Adrenal gland (tissue), 12 donors: ENCODE results near the gene IFNL3. TPM values are rescaled to one million over a fixed set of nuclear protein-coding genes. Genes with fewer than 3 reads are reported as not detected.

Experiments
- DNase-seq, 7 donors: peaks; one replicate each; pipeline ENCODE4 v3.0.0-alpha.2; 2019 to 2020
- H3K27ac ChIP-seq, 5 donors: fragments of 200-600 bp; sonication (generic) in 4 of 5; 1 replicate in 3 of 5; 2 replicates in 2 of 5; pipeline versions ENCODE4 v1.5.1 to v1.8.0; 2016 to 2020; ENCODE audit warnings: mild to moderate bottlenecking in 1 of 5
- H3K27me3 ChIP-seq: fragments of 200-600 bp; 2 replicates; pipeline ENCODE4 v1.8.0; 2021
- H3K36me3 ChIP-seq, 2 donors: fragments of 200-600 bp; replicated peaks in 1 of 2; 1 replicate in 1 of 2; 2 replicates in 1 of 2; pipeline versions ENCODE4 v1.5.1 to v1.8.0; 2018 to 2022
- H3K4me1 ChIP-seq, 2 donors: fragments of 200-600 bp; replicated peaks in 1 of 2; 1 replicate in 1 of 2; 2 replicates in 1 of 2; pipeline versions ENCODE4 v1.5.1 to v1.8.0; 2018 to 2021
- H3K4me3 ChIP-seq, 4 donors: fragments of 200-600 bp; sonication (generic) in 3 of 4; one replicate each; pipeline ENCODE4 v1.5.1; 2016 to 2018
- H3K9me3 ChIP-seq, 3 donors: fragments of 200-600 bp; sonication (generic) in 1 of 3; replicated peaks in 1 of 3; 1 replicate in 2 of 3; 2 replicates in 1 of 3; pipeline versions ENCODE4 v1.5.1 to v1.8.0; 2016 to 2021
- CTCF ChIP-seq, 6 experiments: fragments of 450-650 bp in 4 of 6; fragments of 200-600 bp in 2 of 6; sonication (generic) in 1 of 6; IDR thresholded peaks; 1 replicate in 5 of 6; 2 replicates in 1 of 6; pipeline versions ENCODE4 v1.5.1 to v1.8.0; 2016 to 2021; ENCODE audit warnings: antibody characterized with exemption in 6 of 6, mild to moderate bottlenecking in 2 of 6, moderate library complexity in 1 of 6
- POLR2A ChIP-seq, 2 donors: fragments of 450-650 bp; IDR thresholded peaks; one replicate each; pipeline ENCODE4 v1.6.1; 2017; ENCODE audit warnings: antibody characterized with exemption in 2 of 2, mild to moderate bottlenecking in 2 of 2, moderate library complexity in 1 of 2
- WGBS, 4 donors: extraction: QIAGEN DNeasy Blood & Tissue Kit in 2 of 4; methylation state at CpG; one replicate each; pipeline versions ENCODE4 v1.1.5 to v1.1.7; 2013 to 2017; 5-methylcytosine and 5-hydroxymethylcytosine counted together
- intact Hi-C, 2 donors: fragments of 100-400 bp; cut with DNase I; formaldehyde crosslinking; loops; one replicate each; pipeline versions ENCODE4 v1.14.1 to v1.15.0; 2022 to 2023
- polyA plus RNA-seq, 3 donors: library from polyadenylated mRNA; stranded (reverse); fragments of 200-250 nt in 2 of 3; fragments of 350-450 nt in 1 of 3; fragmentation: Illumina TruSeq in 1 of 3; extraction: RNeasy Lipid Tissue Mini Kit (QIAGEN cat#74804) in 1 of 3; gene quantifications; one replicate each; pipeline ENCODE4 v1.2.3, GENCODE V29; 2013 to 2014
- total RNA-seq, 9 donors: library from RNA; depleted of rRNA in 4 of 9; stranded (reverse); fragments of >200 nt in 4 of 9; fragments of 120-200 nt in 1 of 9; fragmentation: NEBNext Ultra II Directional in 1 of 9; extraction: Animal tissue kit (Norgen Biotek cat#: 25700) in 1 of 9; gene quantifications; one replicate each; pipeline versions ENCODE4 v1.1.0 to v1.2.4, GENCODE V29; 2013 to 2023
- donor health status: healthy with polysubstance abuse.
- donor health status: Bipolar disorder and iron deficiency.
- donor health status: DM: yes; HTN: yes; CAD: no.
- donor health status: DM: no; HTN: no; CAD: no.
- donor health status: DM: no; HTN: no; CAD: no.
- donor health status: DM: yes; HTN: yes; CAD: no.

Gene IFNL3
- total and polyA plus RNA-seq, 12 donors: not detected

- Histone ChIP-seq H3K4me3 (no peak overlapping the region), H3K36me3 (no peaks in the 10 kb centered on the region), H3K9me3 (no peaks in the 10 kb centered on the region), H3K4me1 (no peaks in the 10 kb centered on the region), H3K27ac (no peak overlapping the region), H3K27me3 (peaks cover 30% of the 10 kb centered on the region)
- intact Hi-C loops: no loop called here
- DNase-seq: no peak
- TF ChIP-seq POLR2A (IDR thresholded peaks at IDR 0.05) (no peak), CTCF (IDR thresholded peaks at IDR 0.05) (no peak)
- WGBS, 4 donors: 55 to 66% (median 62%) methylated on average over 7 to 9 of the region's 9 CpGs
Measured at GRCh38 chr19:39194832-39195542, 49.8 kb downstream of the IFNL3 start.

- DNase-seq: peak in 1 of 7 donors; percentile 13
- Histone ChIP-seq H3K36me3 (no peaks in the 10 kb centered on the region), H3K4me3 (no peak overlapping the region), H3K27me3 (peaks cover 30% of the 10 kb centered on the region), H3K9me3 (no peaks in the 10 kb centered on the region), H3K27ac (no peak overlapping the region), H3K4me1 (no peaks in the 10 kb centered on the region)
- WGBS, 4 donors: 34 to 62% (median 44%) methylated on average over 7 to 8 of the region's 8 CpGs
- no peak for TF ChIP-seq POLR2A (IDR thresholded peaks at IDR 0.05)
- TF ChIP-seq CTCF (IDR thresholded peaks at IDR 0.05): no peak
- intact Hi-C loops: no loop called here
Measured at GRCh38 chr19:39193803-39194202, 51.0 kb downstream of the IFNL3 start.

Other genes starting within 250 kb of the IFNL3 start
- gene FBXO27, start 212.5 kb downstream of the IFNL3 start, total RNA-seq: 10 to 100 TPM in 2 of 9 donors, 1 to 10 TPM in 7; 1.8 to 17.2 (median 3.6) TPM
- 1 to 10 TPM; 1.1 to 2.3 (median 2.0) TPM for gene FBXO27, start 212.5 kb downstream of the IFNL3 start, polyA plus RNA-seq
- not detected for gene ACP7, start 160.6 kb downstream of the IFNL3 start, total RNA-seq
- gene ACP7, start 160.6 kb downstream of the IFNL3 start, polyA plus RNA-seq: not detected
- 10 to 100 TPM in 8 of 9 donors, 1 to 10 TPM in 1; 7.5 to 61.0 (median 20.1) TPM for gene PAK4, start 119.2 kb downstream of the IFNL3 start, total RNA-seq
- 10 to 100 TPM in 2 of 3 donors, 1 to 10 TPM in 1; 7.2 to 33.1 (median 27.5) TPM for gene PAK4, start 119.2 kb downstream of the IFNL3 start, polyA plus RNA-seq
- gene NCCRP1, start 48.0 kb downstream of the IFNL3 start, total RNA-seq: under 1 TPM in 3 of 9 donors, not detected in 6; 0.11 to 0.78 (median 0.11) TPM
- gene NCCRP1, start 48.0 kb downstream of the IFNL3 start, polyA plus RNA-seq: under 1 TPM in 2 of 3 donors, not detected in 1; 0.10 to 0.32 TPM
- under 1 TPM in 3 of 9 donors, not detected in 6; 0.43 to 0.76 (median 0.67) TPM for gene SYCN, start 40.7 kb downstream of the IFNL3 start, total RNA-seq
- not detected for gene SYCN, start 40.7 kb downstream of the IFNL3 start, polyA plus RNA-seq
- not detected for gene IFNL4, start 3.9 kb upstream of the IFNL3 start, total RNA-seq
- not detected for gene IFNL4, start 3.9 kb upstream of the IFNL3 start, polyA plus RNA-seq
- not detected for gene IFNL2, start 23.4 kb upstream of the IFNL3 start, total RNA-seq
- gene IFNL2, start 23.4 kb upstream of the IFNL3 start, polyA plus RNA-seq: not detected
- not detected for gene IFNL1, start 51.4 kb upstream of the IFNL3 start, total RNA-seq
- gene IFNL1, start 51.4 kb upstream of the IFNL3 start, polyA plus RNA-seq: not detected
- 1 to 10 TPM in 2 of 9 donors, under 1 TPM in 7; 0.34 to 1.4 (median 0.69) TPM for gene LRFN1, start 75.9 kb upstream of the IFNL3 start, total RNA-seq
- gene LRFN1, start 75.9 kb upstream of the IFNL3 start, polyA plus RNA-seq: 1 to 10 TPM in 1 of 3 donors, under 1 TPM in 2; 0.15 to 1.8 (median 0.74) TPM
- gene GMFG, start 91.0 kb upstream of the IFNL3 start, total RNA-seq: 10 to 100 TPM; 13.4 to 45.8 (median 35.2) TPM
- 10 to 100 TPM; 22.6 to 92.5 (median 76.2) TPM for gene GMFG, start 91.0 kb upstream of the IFNL3 start, polyA plus RNA-seq
- gene SAMD4B, start 97.4 kb upstream of the IFNL3 start, total RNA-seq: 100 to 1,000 TPM in 3 of 9 donors, 10 to 100 TPM in 6; 37.9 to 111 (median 98.5) TPM
- 100 to 1,000 TPM in 2 of 3 donors, 10 to 100 TPM in 1; 50.0 to 280 (median 211) TPM for gene SAMD4B, start 97.4 kb upstream of the IFNL3 start, polyA plus RNA-seq
- gene PAF1, start 146.1 kb upstream of the IFNL3 start, total RNA-seq: 10 to 100 TPM; 46.8 to 60.2 (median 54.2) TPM
- 10 to 100 TPM; 50.9 to 86.9 (median 51.6) TPM for gene PAF1, start 146.1 kb upstream of the IFNL3 start, polyA plus RNA-seq
- 100 to 1,000 TPM in 1 of 9 donors, 10 to 100 TPM in 8; 36.1 to 221 (median 64.0) TPM for gene MED29, start 146.4 kb upstream of the IFNL3 start, total RNA-seq
- 10 to 100 TPM; 43.6 to 49.6 (median 49.2) TPM for gene MED29, start 146.4 kb upstream of the IFNL3 start, polyA plus RNA-seq
- 100 to 1,000 TPM in 3 of 9 donors, 10 to 100 TPM in 5, 1 to 10 TPM in 1; 5.7 to 187 (median 81.8) TPM for gene ZFP36, start 161.8 kb upstream of the IFNL3 start, total RNA-seq
- 100 to 1,000 TPM in 2 of 3 donors, 10 to 100 TPM in 1; 64.8 to 193 (median 113) TPM for gene ZFP36, start 161.8 kb upstream of the IFNL3 start, polyA plus RNA-seq
- gene PLEKHG2, start 167.7 kb upstream of the IFNL3 start, total RNA-seq: 10 to 100 TPM in 8 of 9 donors, 1 to 10 TPM in 1; 9.6 to 23.4 (median 17.8) TPM
- gene PLEKHG2, start 167.7 kb upstream of the IFNL3 start, polyA plus RNA-seq: 10 to 100 TPM in 2 of 3 donors, 1 to 10 TPM in 1; 3.6 to 44.8 (median 16.3) TPM
- gene RPS16, start 190.9 kb upstream of the IFNL3 start, total RNA-seq: 1,000 to 10,000 TPM in 6 of 9 donors, 100 to 1,000 TPM in 3; 229 to 1,939 (median 1,252) TPM
- 1,000 to 10,000 TPM; 1,071 to 2,033 (median 1,152) TPM for gene RPS16, start 190.9 kb upstream of the IFNL3 start, polyA plus RNA-seq
- gene SUPT5H, start 200.6 kb upstream of the IFNL3 start, total RNA-seq: 100 to 1,000 TPM in 3 of 9 donors, 10 to 100 TPM in 6; 42.0 to 145 (median 85.3) TPM
- gene SUPT5H, start 200.6 kb upstream of the IFNL3 start, polyA plus RNA-seq: 100 to 1,000 TPM; 107 to 612 (median 233) TPM
- 10 to 100 TPM; 52.8 to 93.4 (median 65.0) TPM for gene TIMM50, start 235.8 kb upstream of the IFNL3 start, total RNA-seq
- 100 to 1,000 TPM in 2 of 3 donors, 10 to 100 TPM in 1; 77.7 to 147 (median 118) TPM for gene TIMM50, start 235.8 kb upstream of the IFNL3 start, polyA plus RNA-seq